Effector memory CD4-positive, alpha-beta T cell (primary cell): ENCODE data around the gene ADAP1.
"Not testable (repeated sequence)": the region's sequence is repeated elsewhere in the genome, so short reads cannot be mapped to it uniquely, and the experiment has no call there.

Experiments
- DNase-seq, 3 donors: peaks; one replicate each; pipeline ENCODE4 v3.0.0-alpha.2; 2020
- H3K27ac ChIP-seq: 2 replicates; pipeline ENCODE4 v1.7.0; 2013; ENCODE audit warnings: mild to moderate bottlenecking, low read length, moderate library complexity; ENCODE audit not compliant: insufficient read depth, poor library complexity, severe bottlenecking
- H3K27me3 ChIP-seq: replicated peaks from 2 replicates; pipeline ENCODE4 v1.7.0; 2013; ENCODE audit warnings: mild to moderate bottlenecking, low read length; ENCODE audit not compliant: insufficient read depth, control insufficient read depth, poor library complexity, severe bottlenecking
- H3K36me3 ChIP-seq: 2 replicates; pipeline ENCODE4 v1.7.0; 2013; ENCODE audit warnings: mild to moderate bottlenecking, low read length, moderate library complexity; ENCODE audit not compliant: control insufficient read depth, insufficient read depth
- H3K4me1 ChIP-seq: 2 replicates; pipeline ENCODE4 v1.7.0; 2013; ENCODE audit warnings: low read length, mild to moderate bottlenecking; ENCODE audit not compliant: control insufficient read depth, insufficient read depth, poor library complexity, severe bottlenecking
- H3K4me3 ChIP-seq: 2 replicates; pipeline ENCODE4 v1.7.0; 2013; ENCODE audit warnings: low read length, low read depth, mild to moderate bottlenecking; ENCODE audit not compliant: insufficient read depth, poor library complexity, severe bottlenecking
- H3K9me3 ChIP-seq: 2 replicates; pipeline ENCODE4 v1.7.0; 2013; ENCODE audit warnings: mild to moderate bottlenecking, low read length, moderate library complexity; ENCODE audit not compliant: control insufficient read depth

Gene ADAP1

GRCh38 chr7:945556-946255 lies 8.8 kb downstream of the ADAP1 start:
- no peaks in the 10 kb centered on the region for H3K36me3 ChIP-seq
- no peak overlapping the region for H3K4me3 ChIP-seq

GRCh38 chr7:945147-945555 lies 9.3 kb downstream of the ADAP1 start:
- H3K4me1 ChIP-seq: no peaks in the 10 kb centered on the region
- DNase-seq: no peak
- H3K27me3 ChIP-seq: no peaks in the 10 kb centered on the region
- H3K9me3 ChIP-seq: no peaks in the 10 kb centered on the region
- H3K36me3 ChIP-seq: no peaks in the 10 kb centered on the region
- H3K27ac ChIP-seq: no peak overlapping the region
- H3K4me3 ChIP-seq: no peak overlapping the region

More at GRCh38 chr7:945556-946255, 8.8 kb downstream of the ADAP1 start:
- Histone ChIP-seq H3K9me3 (no peaks in the 10 kb centered on the region), H3K4me1 (no peaks in the 10 kb centered on the region), H3K27ac (no peak overlapping the region), H3K27me3 (no peaks in the 10 kb centered on the region)
- no peak for DNase-seq

- Histone ChIP-seq H3K27ac (no peak overlapping the region), H3K27me3 (no peaks in the 10 kb centered on the region), H3K9me3 (no peaks in the 10 kb centered on the region), H3K4me1 (no peaks in the 10 kb centered on the region), H3K4me3 (no peak overlapping the region), H3K36me3 (no peaks in the 10 kb centered on the region)
- DNase-seq: no peak
Observed at GRCh38 chr7:944744-945143, 9.7 kb downstream of the ADAP1 start.

- not testable (repeated sequence) for DNase-seq, H3K27me3 ChIP-seq, H3K9me3 ChIP-seq, H3K4me3 ChIP-seq, H3K36me3 ChIP-seq, H3K27ac ChIP-seq, H3K4me1 ChIP-seq
Observed at GRCh38 chr7:943793-944192, 10.7 kb downstream of the ADAP1 start.

- no peaks in the 10 kb centered on the region for H3K36me3 ChIP-seq
- no peaks in the 10 kb centered on the region for H3K9me3 ChIP-seq
- H3K4me1 ChIP-seq: no peaks in the 10 kb centered on the region
- no peak overlapping the region for H3K27ac ChIP-seq
- no peaks in the 10 kb centered on the region for H3K27me3 ChIP-seq
- H3K4me3 ChIP-seq: no peak overlapping the region
- DNase-seq: no peak
Observed at GRCh38 chr7:940599-941408, 13.7 kb downstream of the ADAP1 start.

- Histone ChIP-seq H3K4me1 (no peaks in the 10 kb centered on the region), H3K27me3 (no peaks in the 10 kb centered on the region), H3K27ac (no peak overlapping the region), H3K36me3 (no peaks in the 10 kb centered on the region), H3K4me3 (no peak overlapping the region), H3K9me3 (no peaks in the 10 kb centered on the region)
- no peak for DNase-seq
Observed at GRCh38 chr7:939843-940242, 14.6 kb downstream of the ADAP1 start.

- no peak for DNase-seq
- Histone ChIP-seq H3K9me3 (no peaks in the 10 kb centered on the region), H3K4me1 (no peaks in the 10 kb centered on the region), H3K36me3 (no peaks in the 10 kb centered on the region), H3K4me3 (no peak overlapping the region), H3K27me3 (no peaks in the 10 kb centered on the region), H3K27ac (no peak overlapping the region)
Observed at GRCh38 chr7:938546-939185, 15.8 kb downstream of the ADAP1 start.

- Histone ChIP-seq H3K36me3 (no peaks in the 10 kb centered on the region), H3K4me3 (no peak overlapping the region), H3K4me1 (no peaks in the 10 kb centered on the region), H3K27me3 (no peaks in the 10 kb centered on the region), H3K9me3 (no peaks in the 10 kb centered on the region), H3K27ac (no peak overlapping the region)
- no peak for DNase-seq
Observed at GRCh38 chr7:937856-938484, 16.5 kb downstream of the ADAP1 start.

GRCh38 chr7:936386-937054 lies 18.0 kb downstream of the ADAP1 start:
- H3K27ac ChIP-seq: no peak overlapping the region
- H3K36me3 ChIP-seq: no peaks in the 10 kb centered on the region
- DNase-seq: no peak
- H3K27me3 ChIP-seq: no peaks in the 10 kb centered on the region
- H3K4me1 ChIP-seq: no peaks in the 10 kb centered on the region
- no peak overlapping the region for H3K4me3 ChIP-seq
- no peaks in the 10 kb centered on the region for H3K9me3 ChIP-seq
